Measurements from ENCODE around the gene MRPL51. TPM values are rescaled to one million over a fixed set of nuclear protein-coding genes. Genes with fewer than 3 reads are reported as not detected.

MRPL51 gene
- total and polyA plus RNA-seq, 2 donors (not counting 3 experiments of a cell fraction or from before 2014, with no cell fraction given): 147 to 273 TPM

DNA sequence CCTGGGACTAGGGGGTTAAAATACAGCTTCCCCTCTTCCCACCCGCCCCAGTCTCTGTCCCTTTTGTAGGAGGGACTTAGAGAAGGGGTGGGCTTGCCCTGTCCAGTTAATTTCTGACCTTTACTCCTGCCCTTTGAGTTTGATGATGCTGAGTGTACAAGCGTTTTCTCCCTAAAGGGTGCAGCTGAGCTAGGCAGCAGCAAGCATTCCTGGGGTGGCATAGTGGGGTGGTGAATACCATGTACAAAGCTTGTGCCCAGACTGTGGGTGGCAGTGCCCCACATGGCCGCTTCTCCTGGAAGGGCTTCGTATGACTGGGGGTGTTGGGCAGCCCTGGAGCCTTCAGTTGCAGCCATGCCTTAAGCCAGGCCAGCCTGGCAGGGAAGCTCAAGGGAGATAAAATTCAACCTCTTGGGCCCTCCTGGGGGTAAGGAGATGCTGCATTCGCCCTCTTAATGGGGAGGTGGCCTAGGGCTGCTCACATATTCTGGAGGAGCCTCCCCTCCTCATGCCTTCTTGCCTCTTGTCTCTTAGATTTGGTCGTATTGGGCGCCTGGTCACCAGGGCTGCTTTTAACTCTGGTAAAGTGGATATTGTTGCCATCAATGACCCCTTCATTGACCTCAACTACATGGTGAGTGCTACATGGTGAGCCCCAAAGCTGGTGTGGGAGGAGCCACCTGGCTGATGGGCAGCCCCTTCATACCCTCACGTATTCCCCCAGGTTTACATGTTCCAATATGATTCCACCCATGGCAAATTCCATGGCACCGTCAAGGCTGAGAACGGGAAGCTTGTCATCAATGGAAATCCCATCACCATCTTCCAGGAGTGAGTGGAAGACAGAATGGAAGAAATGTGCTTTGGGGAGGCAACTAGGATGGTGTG is 43.1 kb upstream of the MRPL51 start:
- BruUV-seq (replicated peaks): no TSS peak
- H3K4me3 ChIP-seq (replicated peaks in 1 of 3; ENCODE audit: insufficient read depth in 1 of 3, low read depth in 1 of 3, low read length in 3 of 3): peak overlapping the region; percentile 68 to 70 (median 68)
- H3K9ac ChIP-seq (replicated peaks; ENCODE audit: extremely low read depth, insufficient read depth, low read length): peak overlapping the region; percentile 96
- intact Hi-C loops (cut with micrococcal nuclease): loop anchor here (1.0 to 2.0 kb wide), 3 partner anchors 19 to 213 kb away; no protein-coding TSS in a partner anchor
- H3K79me2 ChIP-seq (ENCODE audit: control insufficient read depth, insufficient read depth, low read length): peaks cover 31% of the 10 kb centered on the region
- FAIRE-seq (no peak), DNase-seq (ENCODE audit: low read depth, low spot score) (no peak)
- CTCF ChIA-PET: interaction anchor here (1.4 to 4.5 kb wide), 4 partner anchors 21 to 113 kb away, joined by 3 to 61 read pairs (median 6); no protein-coding TSS in a partner anchor
- H3K36me3 ChIP-seq (ENCODE audit: control insufficient read depth in 2 of 2, extremely low read depth in 1 of 2, insufficient read depth in 2 of 2, low read length in 2 of 2): peaks cover 16 to 28% of the 10 kb centered on the region in 2 experiments
- H2AFZ ChIP-seq (ENCODE audit: low read depth, low read length): no peak overlapping the region
- H3K27ac ChIP-seq (ENCODE audit: insufficient read depth, low read depth, low read length): peak overlapping the region; percentile 73
- H3K9me1 ChIP-seq (replicated peaks; ENCODE audit: control insufficient read depth, extremely low read depth, insufficient read depth, low read length): no peaks in the 10 kb centered on the region
- no peaks in the 10 kb centered on the region for H4K20me1 ChIP-seq (replicated peaks; ENCODE audit: control insufficient read depth, extremely low read depth, insufficient read depth, low read length)
- H3K27me3 ChIP-seq (ENCODE audit: control insufficient read depth in 2 of 2, insufficient read depth in 2 of 2, low read length in 2 of 2): no peaks in the 10 kb centered on the region
- peak overlapping the region; percentile 60 for H3K4me2 ChIP-seq (ENCODE audit: insufficient read depth, low read length)
- H3K4me1 ChIP-seq (ENCODE audit: control insufficient read depth, extremely low read depth, insufficient read depth, low read length): peaks cover 47% of the 10 kb centered on the region
- dilution Hi-C loops (cut with MboI; ENCODE audit: extremely low pct_ligation_motif_present, low sequenced_read_pairs): no loop called here
- TF ChIP-seq EZH2 (IDR thresholded peaks at IDR 0.05; ENCODE audit: borderline replicate concordance, low read depth, low read length, severe bottlenecking) (no peak), JUN (IDR thresholded peaks at IDR 0.05; ENCODE audit: borderline replicate concordance, insufficient read depth, insufficient read length, low read depth) (no peak), FOS (IDR thresholded peaks at IDR 0.05; ENCODE audit: borderline replicate concordance, insufficient read depth, low read length) (no peak), POLR2AphosphoS5 (IDR thresholded peaks at IDR 0.05; ENCODE audit: insufficient read depth, low read depth, low read length) (no peak), POLR2A (IDR thresholded peaks at IDR 0.05; ENCODE audit: low read depth, low read length) (no peak), MYC (IDR thresholded peaks at IDR 0.05; ENCODE audit: low read depth, low read length) (no peak), GATA2 (IDR thresholded peaks at IDR 0.05; ENCODE audit: insufficient read depth, insufficient read length, low read depth, low read length) (no peak)
- TF ChIP-seq, protein P1, sequence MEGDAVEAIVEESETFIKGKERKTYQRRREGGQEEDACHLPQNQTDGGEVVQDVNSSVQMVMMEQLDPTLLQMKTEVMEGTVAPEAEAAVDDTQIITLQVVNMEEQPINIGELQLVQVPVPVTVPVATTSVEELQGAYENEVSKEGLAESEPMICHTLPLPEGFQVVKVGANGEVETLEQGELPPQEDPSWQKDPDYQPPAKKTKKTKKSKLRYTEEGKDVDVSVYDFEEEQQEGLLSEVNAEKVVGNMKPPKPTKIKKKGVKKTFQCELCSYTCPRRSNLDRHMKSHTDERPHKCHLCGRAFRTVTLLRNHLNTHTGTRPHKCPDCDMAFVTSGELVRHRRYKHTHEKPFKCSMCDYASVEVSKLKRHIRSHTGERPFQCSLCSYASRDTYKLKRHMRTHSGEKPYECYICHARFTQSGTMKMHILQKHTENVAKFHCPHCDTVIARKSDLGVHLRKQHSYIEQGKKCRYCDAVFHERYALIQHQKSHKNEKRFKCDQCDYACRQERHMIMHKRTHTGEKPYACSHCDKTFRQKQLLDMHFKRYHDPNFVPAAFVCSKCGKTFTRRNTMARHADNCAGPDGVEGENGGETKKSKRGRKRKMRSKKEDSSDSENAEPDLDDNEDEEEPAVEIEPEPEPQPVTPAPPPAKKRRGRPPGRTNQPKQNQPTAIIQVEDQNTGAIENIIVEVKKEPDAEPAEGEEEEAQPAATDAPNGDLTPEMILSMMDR (IDR thresholded peaks at IDR 0.05; ENCODE audit: extremely low read depth in 1 of 2, insufficient read depth in 1 of 2, low read depth in 1 of 2, low read length in 2 of 2): no peak
- TF ChIP-seq, protein P2, sequence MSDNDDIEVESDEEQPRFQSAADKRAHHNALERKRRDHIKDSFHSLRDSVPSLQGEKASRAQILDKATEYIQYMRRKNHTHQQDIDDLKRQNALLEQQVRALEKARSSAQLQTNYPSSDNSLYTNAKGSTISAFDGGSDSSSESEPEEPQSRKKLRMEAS (IDR thresholded peaks at IDR 0.05; ENCODE audit: insufficient read depth, insufficient read length): no peak
- POLR2A ChIA-PET: interaction anchor here (1.4 to 2.4 kb wide), 2 partner anchors 13 to 17 kb away, joined by 7 to 14 read pairs; no protein-coding TSS in a partner anchor
- H3K9me3 ChIP-seq (replicated peaks; ENCODE audit: control insufficient read depth, insufficient read depth, low read length): no peaks in the 10 kb centered on the region

Measured in endothelial cell of umbilical vein (primary cell).